Breast epithelium (tissue), 3 donors: ENCODE measurements around the gene NAALADL2.

Experiments
- CTCF ChIP-seq, 3 donors: fragments of 450-650 bp; IDR thresholded peaks; one replicate each; pipeline ENCODE4 v1.5.1; 2016 to 2017; ENCODE audit warnings: antibody characterized with exemption in 3 of 3, mild to moderate bottlenecking in 3 of 3, moderate library complexity in 3 of 3
- POLR2A ChIP-seq: fragments of 450-650 bp; IDR thresholded peaks from one replicate; pipeline ENCODE4 v1.6.1; 2016; ENCODE audit warnings: antibody characterized with exemption, mild to moderate bottlenecking, moderate library complexity
- POLR2AphosphoS5 ChIP-seq, 3 donors: sonication (generic); formaldehyde crosslinking; IDR thresholded peaks; one replicate each; pipeline ENCODE4 v1.6.1; 2017; ENCODE audit warnings: antibody characterized with exemption in 3 of 3

DNA sequence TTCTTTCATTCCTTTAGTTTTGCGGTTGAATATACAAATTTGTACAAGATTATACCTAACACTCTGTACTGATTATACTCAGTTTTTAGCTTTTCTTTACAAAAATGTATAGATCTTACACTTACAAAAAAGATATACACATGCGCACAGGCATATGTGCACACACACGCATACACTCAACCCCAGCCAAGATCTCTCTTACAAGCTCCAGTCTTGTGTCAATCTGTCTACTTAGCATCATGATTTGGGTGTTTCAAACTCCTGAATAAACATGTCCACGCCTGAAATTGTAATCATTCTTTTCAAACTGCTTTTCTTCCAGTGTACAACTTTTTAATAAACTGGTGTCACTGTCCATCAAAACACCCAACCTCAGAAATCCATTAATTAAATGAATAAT is 180.7 kb downstream of the NAALADL2 start:
- TF ChIP-seq CTCF (IDR thresholded peaks at IDR 0.05): no peak
- no peak for TF ChIP-seq POLR2AphosphoS5 (IDR thresholded peaks at IDR 0.05)
- no peak for TF ChIP-seq POLR2A
